Smooth muscle cell (in vitro differentiated cells): Measurements from ENCODE around the gene TBC1D8. TPM values are rescaled to one million over a fixed set of nuclear protein-coding genes. Genes with fewer than 3 reads are reported as not detected.

Experiments
- DNase-seq: peaks from one replicate; lab custom pipeline; 2025; ENCODE audit not compliant: unreplicated experiment; lab: John Stamatoyannopoulos, UW
- H2AFZ ChIP-seq: fragments of 200-600 bp; sonication (generic); 2 replicates; pipeline ENCODE4 v1.6.0; 2016; ENCODE audit warnings: antibody characterized with exemption, low read depth, mild to moderate bottlenecking
- H3F3A ChIP-seq: fragments of 200-600 bp; sonication (generic); 2 replicates; pipeline ENCODE4 v1.6.0; 2017; ENCODE audit warnings: antibody characterized with exemption, low read depth
- H3K27ac ChIP-seq: fragments of 200-600 bp; sonication (generic); 2 replicates; pipeline ENCODE4 v1.5.1; 2016; ENCODE audit warnings: low read depth, mild to moderate bottlenecking
- H3K27me3 ChIP-seq: fragments of 200-600 bp; sonication (generic); 2 replicates; pipeline ENCODE4 v1.6.1; 2016; ENCODE audit warnings: low read depth, mild to moderate bottlenecking
- H3K36me3 ChIP-seq: fragments of 200-600 bp; sonication (generic); 2 replicates; pipeline ENCODE4 v1.5.1; 2016; ENCODE audit warnings: low read depth
- H3K4me1 ChIP-seq: fragments of 200-600 bp; sonication (generic); 2 replicates; pipeline ENCODE4 v1.5.1; 2016; ENCODE audit warnings: low read depth
- H3K4me2 ChIP-seq: fragments of 200-600 bp; sonication (generic); 2 replicates; pipeline ENCODE4 v1.6.0; 2016; ENCODE audit warnings: mild to moderate bottlenecking
- H3K4me3 ChIP-seq: fragments of 200-600 bp; sonication (generic); 2 replicates; pipeline ENCODE4 v1.5.1; 2016; ENCODE audit warnings: mild to moderate bottlenecking
- H3K79me2 ChIP-seq: fragments of 200-600 bp; sonication (generic); 2 replicates; pipeline ENCODE4 v1.6.0; 2016; ENCODE audit warnings: low read depth, mild to moderate bottlenecking
- H3K9ac ChIP-seq: fragments of 200-600 bp; sonication (generic); 2 replicates; pipeline ENCODE4 v1.6.0; 2016; ENCODE audit warnings: low read depth
- H3K9me3 ChIP-seq: fragments of 200-600 bp; sonication (generic); replicated peaks from 2 replicates; pipeline ENCODE4 v1.5.1; 2016; ENCODE audit warnings: low read depth
- H4K20me1 ChIP-seq: fragments of 200-600 bp; sonication (generic); 2 replicates; pipeline ENCODE4 v1.6.0; 2016; ENCODE audit warnings: low read depth
- CTCF ChIP-seq: fragments of 200-600 bp; sonication (generic); IDR thresholded peaks from 2 replicates; pipeline ENCODE4 v1.5.1; 2017; ENCODE audit warnings: borderline replicate concordance, mild to moderate bottlenecking, antibody characterized with exemption; ENCODE audit not compliant: insufficient read depth, poor library complexity, severe bottlenecking
- WGBS: methylation state at CpG from one replicate; pipeline ENCODE4 v1.1.7; 2016; ENCODE audit warnings: low lambda C conversion rate; 5-methylcytosine and 5-hydroxymethylcytosine counted together
- polyA plus RNA-seq: library from polyadenylated mRNA; unstranded; fragments of >200 nt; fragmentation: Nextera tagmentation; extraction: Ambion mirVana; gene quantifications from 2 replicates; pipeline ENCODE4 v1.2.1, GENCODE V29; 2016
- total RNA-seq: library from RNA; depleted of rRNA; stranded (reverse); fragments of >200 nt; gene quantifications from 2 replicates; pipeline ENCODE4 v1.2.3, GENCODE V29; 2014

TBC1D8 gene
- total and polyA plus RNA-seq, 2 experiments from 2014 or later = 0.89 to 15.1 TPM

GRCh38 chr2:101006065-101006715 is 145.0 kb downstream of the TBC1D8 start:
- H2AFZ ChIP-seq = no peak overlapping the region
- H3K27ac ChIP-seq = peak overlapping the region; percentile 42
- H4K20me1 ChIP-seq = peaks cover 77% of the 10 kb centered on the region
- no peak overlapping the region for H3K4me2 ChIP-seq
- 92% methylated on average over 4 of the region's 4 CpGs for WGBS
- no peak for DNase-seq
- no peak overlapping the region for H3K9ac ChIP-seq
- peaks cover 52% of the 10 kb centered on the region for H3K79me2 ChIP-seq
- H3K9me3 ChIP-seq = no peaks in the 10 kb centered on the region
- peaks cover 15% of the 10 kb centered on the region for H3K36me3 ChIP-seq
- no peaks in the 10 kb centered on the region for H3K27me3 ChIP-seq
- H3K4me3 ChIP-seq = no peak overlapping the region
- H3K4me1 ChIP-seq = peaks cover 15% of the 10 kb centered on the region
- no peak for TF ChIP-seq CTCF
- H3F3A ChIP-seq = peaks cover 43% of the 10 kb centered on the region

GRCh38 chr2:101004620-101005325 is 146.4 kb downstream of the TBC1D8 start:
- peaks cover 52% of the 10 kb centered on the region for H3K79me2 ChIP-seq
- no peak overlapping the region for H2AFZ ChIP-seq
- TF ChIP-seq CTCF = no peak
- no peaks in the 10 kb centered on the region for H3K9me3 ChIP-seq
- peaks cover 15% of the 10 kb centered on the region for H3K4me1 ChIP-seq
- peaks cover 12% of the 10 kb centered on the region for H3K36me3 ChIP-seq
- H3K27ac ChIP-seq = peak overlapping the region; percentile 91
- H3K4me3 ChIP-seq = no peak overlapping the region
- no peak overlapping the region for H3K9ac ChIP-seq
- DNase-seq = no peak
- H3F3A ChIP-seq = peaks cover 40% of the 10 kb centered on the region
- H4K20me1 ChIP-seq = peaks cover 72% of the 10 kb centered on the region
- WGBS = 91% methylated on average over 12 of the region's 12 CpGs
- peak overlapping the region; percentile 96 for H3K4me2 ChIP-seq
- H3K27me3 ChIP-seq = no peaks in the 10 kb centered on the region

GRCh38 chr2:101003278-101003775 is 147.9 kb downstream of the TBC1D8 start:
- Histone ChIP-seq H3K27ac (peak overlapping the region; percentile 91), H4K20me1 (peaks cover 59% of the 10 kb centered on the region), H3K9ac (peak overlapping the region; percentile 94), H3K4me2 (peak overlapping the region; percentile 96), H3K36me3 (peaks cover 12% of the 10 kb centered on the region), H3K4me1 (peaks cover 15% of the 10 kb centered on the region), H2AFZ (no peak overlapping the region), H3K27me3 (no peaks in the 10 kb centered on the region), H3K79me2 (peaks cover 48% of the 10 kb centered on the region), H3K4me3 (peak overlapping the region; percentile 92), H3K9me3 (no peaks in the 10 kb centered on the region), H3F3A (peaks cover 34% of the 10 kb centered on the region)
- no peak for DNase-seq
- TF ChIP-seq CTCF = no peak
- 7% methylated on average over 12 of the region's 12 CpGs for WGBS
